GM18868 (cell line): ENCODE measurements around the gene DNAH11.
"Not testable (repeated sequence)": the region's sequence is repeated elsewhere in the genome, so short reads cannot be mapped to it uniquely, and the experiment has no call there.

Source experiments
- ATAC-seq: cut with Tn5 transposase; IDR thresholded peaks from one replicate; pipeline ENCODE4 v1.9.1; 2021; ENCODE audit warnings: mild to moderate bottlenecking, moderate library complexity; ENCODE audit not compliant: unreplicated experiment

The DNAH11 gene

GRCh38 chr7:21920936-21921335, 378.1 kb downstream of the DNAH11 start:
- no peak for ATAC-seq

- ATAC-seq: no peak
Observed at GRCh38 chr7:21922605-21923004, 379.8 kb downstream of the DNAH11 start.

- ATAC-seq: no peak
Observed at GRCh38 chr7:21923658-21924057, 380.8 kb downstream of the DNAH11 start.

GRCh38 chr7:21926448-21926847, 383.6 kb downstream of the DNAH11 start:
- ATAC-seq: no peak

GRCh38 chr7:21927693-21928092, 384.9 kb downstream of the DNAH11 start:
- no peak for ATAC-seq

GRCh38 chr7:21933293-21933692, 390.5 kb downstream of the DNAH11 start:
- not testable (repeated sequence) for ATAC-seq

GRCh38 chr7:21934808-21935207, 392.0 kb downstream of the DNAH11 start:
- no peak for ATAC-seq

GRCh38 chr7:21938463-21938862, 395.6 kb downstream of the DNAH11 start:
- ATAC-seq: no peak

GRCh38 chr7:21939136-21939857, 396.5 kb downstream of the DNAH11 start:
- peak; percentile 75 for ATAC-seq

GRCh38 chr7:21939858-21940372, 397.1 kb downstream of the DNAH11 start:
- no peak for ATAC-seq

- peak; percentile 28 for ATAC-seq
Observed at GRCh38 chr7:21941611-21942141, 398.8 kb downstream of the DNAH11 start.

- no peak for ATAC-seq
Observed at GRCh38 chr7:21942955-21943354, 400.1 kb downstream of the DNAH11 start.

GRCh38 chr7:21943436-21943835, 400.6 kb downstream of the DNAH11 start:
- no peak for ATAC-seq

GRCh38 chr7:21944616-21945453, 402.0 kb downstream of the DNAH11 start:
- no peak for ATAC-seq

GRCh38 chr7:21945454-21946221, 402.8 kb downstream of the DNAH11 start, which contains the start of gene CDCA7L:
Gene CDCA7L, minus strand, starts transcription at chr7:21945899. Its CDS starts 95 bp downstream, at chr7:21945804.
- peak; percentile 79 for ATAC-seq

GRCh38 chr7:21946222-21946709, 403.4 kb downstream of the DNAH11 start:
- ATAC-seq: no peak

GRCh38 chr7:21947056-21947455, 404.2 kb downstream of the DNAH11 start:
- no peak for ATAC-seq

GRCh38 chr7:21947946-21948345, 405.1 kb downstream of the DNAH11 start:
- ATAC-seq: no peak

GRCh38 chr7:21948364-21948763, 405.5 kb downstream of the DNAH11 start:
- ATAC-seq: no peak

- ATAC-seq: no peak
Observed at GRCh38 chr7:21948887-21949540, 406.2 kb downstream of the DNAH11 start.
